DMS 273 (cell line): ENCODE data around the gene EDEM3.

ENCODE experiments used
- DNase-seq: peaks from one replicate; lab custom pipeline; 2025; ENCODE audit not compliant: unreplicated experiment; lab: John Stamatoyannopoulos, UW

Gene EDEM3

GRCh38 chr1:184743062-184743756 is 11.4 kb downstream of the EDEM3 start:
- no peak for DNase-seq

- DNase-seq: no peak
These were observed 14.3 kb downstream of the EDEM3 start for GRCh38 chr1:184740344-184740743.

GRCh38 chr1:184739796-184740195 is 14.9 kb downstream of the EDEM3 start:
- peak; percentile 20 for DNase-seq

- no peak for DNase-seq
These were observed 15.6 kb downstream of the EDEM3 start for GRCh38 chr1:184739070-184739469.

GRCh38 chr1:184734980-184735379 is 19.7 kb downstream of the EDEM3 start:
- DNase-seq: no peak

- no peak for DNase-seq
These were observed 29.8 kb downstream of the EDEM3 start for GRCh38 chr1:184724843-184725242.

- no peak for DNase-seq
These were observed 38.5 kb downstream of the EDEM3 start for GRCh38 chr1:184716158-184716557.

- no peak for DNase-seq
These were observed 45.2 kb downstream of the EDEM3 start for GRCh38 chr1:184709418-184709817.

- DNase-seq: no peak
These were observed 46.5 kb downstream of the EDEM3 start for GRCh38 chr1:184708084-184708676.

GRCh38 chr1:184705271-184705670 is 49.4 kb downstream of the EDEM3 start:
- DNase-seq: no peak

- no peak for DNase-seq
These were observed 52.8 kb downstream of the EDEM3 start for GRCh38 chr1:184701816-184702215.

- no peak for DNase-seq
These were observed 55.7 kb downstream of the EDEM3 start for GRCh38 chr1:184698969-184699368.

- no peak for DNase-seq
These were observed 56.6 kb downstream of the EDEM3 start for GRCh38 chr1:184698016-184698415.

GRCh38 chr1:184696403-184696802 is 58.3 kb downstream of the EDEM3 start:
- DNase-seq: no peak

- DNase-seq: no peak
These were observed 59.6 kb downstream of the EDEM3 start for GRCh38 chr1:184695023-184695422.

GRCh38 chr1:184693011-184693410 is 61.6 kb downstream of the EDEM3 start:
- no peak for DNase-seq

- peak; percentile 72 for DNase-seq
These were observed 62.8 kb downstream of the EDEM3 start for GRCh38 chr1:184691719-184692324.

GRCh38 chr1:184686540-184686939 is 68.1 kb downstream of the EDEM3 start:
- DNase-seq: peak; percentile 40

- peak; percentile 16 for DNase-seq
These were observed 69.5 kb downstream of the EDEM3 start for GRCh38 chr1:184685116-184685515.

GRCh38 chr1:184684285-184685074 is 70.2 kb downstream of the EDEM3 start:
- DNase-seq: peak; percentile 50

GRCh38 chr1:184682956-184683355 is 71.7 kb downstream of the EDEM3 start:
- no peak for DNase-seq
